IMR-90 (cell line): ENCODE results near the gene UCKL1. TPM values are rescaled to one million over a fixed set of nuclear protein-coding genes. Genes with fewer than 3 reads are reported as not detected.
A peak's percentile ranks its signal among the peaks of the same experiment; 100 is the strongest.

Source experiments
- ATAC-seq: fragments of 200-7000 bp; cut with Tn5 transposase; 2 replicates; pipeline ENCODE4 v1.9.1; 2020; ENCODE audit warnings: low read depth, mild to moderate bottlenecking, moderate library complexity
- BruUV-seq: library from RNA; stranded (reverse); fragments of 400-500 nt; replicated peaks from 2 replicates; lab custom pipeline; 2021; lab: Mats Ljungman, UMichigan
- CTCF ChIA-PET: fragments of 300-600 bp; formaldehyde crosslinking; extraction: SDS; loops from one replicate; lab custom pipeline; 2021; ENCODE audit warnings: antibody characterized with exemption; lab: Yijun Ruan, JAX
- POLR2A ChIA-PET: fragments of 300-600 bp; sonication (Branson Sonifier 250); formaldehyde crosslinking; loops from one replicate; lab custom pipeline; 2022; ENCODE audit warnings: antibody characterized with exemption; ENCODE audit not compliant: unreplicated experiment; lab: Charles Lee
- DNase-seq: peaks from one replicate; pipeline ENCODE4 v3.0.0; 2013
- H2AFZ ChIP-seq: replicated peaks from 2 replicates; pipeline ENCODE3; 2013; ENCODE audit warnings: low read length, mild to moderate bottlenecking; ENCODE audit not compliant: poor library complexity
- H2AK5ac ChIP-seq: 2 replicates; pipeline ENCODE4 v1.6.1; 2013; ENCODE audit warnings: low read depth, low read length, inconsistent platforms
- H2AK9ac ChIP-seq: replicated peaks from 2 replicates; pipeline ENCODE3; 2013; ENCODE audit warnings: mild to moderate bottlenecking, low read depth, low read length, moderate library complexity; ENCODE audit not compliant: poor library complexity
- H2BK120ac ChIP-seq: 2 replicates; pipeline ENCODE4 v1.6.1; 2013; ENCODE audit warnings: low read depth, low read length, inconsistent platforms
- H2BK15ac ChIP-seq: 3 replicates; pipeline ENCODE4 v1.6.1; 2013; ENCODE audit warnings: low read depth, low read length, inconsistent platforms
- H2BK20ac ChIP-seq: 2 replicates; pipeline ENCODE4 v1.6.1; 2013; ENCODE audit warnings: low read depth, mild to moderate bottlenecking, inconsistent platforms, low read length, moderate library complexity
- H2BK5ac ChIP-seq: 2 replicates; pipeline ENCODE4 v1.6.1; 2013; ENCODE audit warnings: mild to moderate bottlenecking, low read depth, low read length, inconsistent platforms; ENCODE audit not compliant: poor library complexity, severe bottlenecking
- H3K14ac ChIP-seq: replicated peaks from 2 replicates; pipeline ENCODE4 v1.6.1; 2013; ENCODE audit warnings: low read depth, low read length, inconsistent platforms
- H3K18ac ChIP-seq: 2 replicates; pipeline ENCODE4 v1.6.1; 2013; ENCODE audit warnings: low read depth, low read length, control low read depth
- H3K23ac ChIP-seq: 2 replicates; pipeline ENCODE4 v1.6.1; 2013; ENCODE audit warnings: low read depth, low read length, inconsistent platforms
- H3K27ac ChIP-seq: 2 replicates; pipeline ENCODE4 v1.5.1; 2013; ENCODE audit warnings: mild to moderate bottlenecking, control low read depth, low read length; ENCODE audit not compliant: insufficient read depth
- H3K27me3 ChIP-seq: 2 replicates; pipeline ENCODE4 v1.6.1; 2013; ENCODE audit warnings: low read length; ENCODE audit not compliant: control insufficient read depth, insufficient read depth
- H3K36me3 ChIP-seq: 2 replicates; pipeline ENCODE4 v1.6.1; 2013; ENCODE audit warnings: low read length, mixed read lengths; ENCODE audit not compliant: control insufficient read depth, insufficient read depth
- H3K4ac ChIP-seq: 2 replicates; pipeline ENCODE4 v1.6.1; 2013; ENCODE audit warnings: low read depth, low read length, inconsistent platforms
- H3K4me1 ChIP-seq: 2 replicates; pipeline ENCODE4 v1.6.1; 2013; ENCODE audit warnings: low read length, mixed read lengths; ENCODE audit not compliant: control insufficient read depth, insufficient read depth
- H3K4me2 ChIP-seq: 2 replicates; pipeline ENCODE4 v1.6.1; 2013; ENCODE audit warnings: low read depth, mild to moderate bottlenecking, control low read depth, low read length, moderate library complexity
- H3K4me3 ChIP-seq: 2 replicates; pipeline ENCODE4 v1.5.1; 2013; ENCODE audit warnings: low read depth, mild to moderate bottlenecking, control low read depth, low read length, moderate library complexity; ENCODE audit not compliant: insufficient read depth
- H3K56ac ChIP-seq: 2 replicates; pipeline ENCODE4 v1.6.1; 2013; ENCODE audit warnings: low read length, inconsistent platforms; ENCODE audit not compliant: insufficient read depth; ENCODE audit errors: extremely low read depth
- H3K79me1 ChIP-seq, 2 experiments: 2 replicates each; pipeline ENCODE4 v1.6.1; 2013; ENCODE audit warnings: low read length in 2 of 2, inconsistent platforms in 1 of 2, low read depth in 1 of 2
- H3K9ac ChIP-seq: 2 replicates; pipeline ENCODE4 v1.6.1; 2013; ENCODE audit warnings: low read depth, low read length, control low read depth
- H3K9me1 ChIP-seq: 2 replicates; pipeline ENCODE4 v1.6.1; 2013; ENCODE audit warnings: low read length, inconsistent platforms; ENCODE audit not compliant: insufficient read depth
- H3K9me3 ChIP-seq: 2 replicates; pipeline ENCODE4 v1.6.1; 2013; ENCODE audit warnings: low read length; ENCODE audit not compliant: control insufficient read depth, insufficient read depth
- H4K20me1 ChIP-seq: 2 replicates; pipeline ENCODE4 v1.6.1; 2013; ENCODE audit warnings: low read length, inconsistent platforms; ENCODE audit not compliant: insufficient read depth
- H4K5ac ChIP-seq: 2 replicates; pipeline ENCODE4 v1.6.1; 2013; ENCODE audit warnings: mild to moderate bottlenecking, low read depth, low read length, control low read depth
- H4K8ac ChIP-seq, 2 experiments: 2 replicates each; pipeline ENCODE4 v1.6.1; 2013; ENCODE audit warnings: low read depth in 2 of 2, low read length in 2 of 2, control low read depth in 1 of 2, inconsistent platforms in 1 of 2
- H4K91ac ChIP-seq: 2 replicates; pipeline ENCODE4 v1.6.1; 2013; ENCODE audit warnings: low read depth, low read length, inconsistent platforms; ENCODE audit not compliant: insufficient read depth
- BHLHE40 ChIP-seq: fragments of 150-350 bp; IDR thresholded peaks from 2 replicates; pipeline ENCODE4 v1.6.1; 2016; ENCODE audit warnings: mild to moderate bottlenecking, low read depth, low read length
- CEBPB ChIP-seq: IDR thresholded peaks from 2 replicates; pipeline ENCODE4 v1.6.1; 2012; ENCODE audit warnings: low read depth, low read length, improper control_type of control experiment
- CHD1 ChIP-seq: IDR thresholded peaks from 2 replicates; pipeline ENCODE4 v1.6.1; 2012; ENCODE audit warnings: low read depth, low read length, improper control_type of control experiment
- CTCF ChIP-seq: conservative IDR thresholded peaks from 2 replicates; pipeline ENCODE4 v1.5.1; 2012; ENCODE audit warnings: mild to moderate bottlenecking, low read depth, low read length, improper control_type of control experiment
- ELK1 ChIP-seq: fragments of 150-350 bp; IDR thresholded peaks from 2 replicates; pipeline ENCODE4 v1.6.1; 2016; ENCODE audit warnings: low read depth, mild to moderate bottlenecking, low read length, moderate library complexity, borderline replicate concordance
- FOS ChIP-seq: fragments of 150-350 bp; IDR thresholded peaks from 2 replicates; pipeline ENCODE4 v1.6.1; 2016; ENCODE audit warnings: low read depth, low read length
- MAFK ChIP-seq: IDR thresholded peaks from 2 replicates; pipeline ENCODE4 v1.6.1; 2012; ENCODE audit warnings: low read depth, low read length, improper control_type of control experiment
- NFE2L2 ChIP-seq: fragments of 150-350 bp; IDR thresholded peaks from 2 replicates; pipeline ENCODE4 v1.6.1; 2016; ENCODE audit warnings: low read depth, mild to moderate bottlenecking, low read length
- POLR2A ChIP-seq: IDR thresholded peaks from 2 replicates; pipeline ENCODE4 v1.6.1; 2012; ENCODE audit warnings: mild to moderate bottlenecking, low read depth, low read length
- RAD21 ChIP-seq: IDR thresholded peaks from 2 replicates; pipeline ENCODE4 v1.6.1; 2012; ENCODE audit warnings: low read length, improper control_type of control experiment
- RCOR1 ChIP-seq: IDR thresholded peaks from 2 replicates; pipeline ENCODE4 v1.6.1; 2012; ENCODE audit warnings: mild to moderate bottlenecking, low read length, improper control_type of control experiment; ENCODE audit not compliant: insufficient replicate concordance
- RFX5 ChIP-seq: IDR thresholded peaks from 2 replicates; pipeline ENCODE4 v1.8.0; 2012; ENCODE audit warnings: low read depth, mild to moderate bottlenecking, low read length, moderate library complexity
- SMC3 ChIP-seq: fragments of 150-350 bp; IDR thresholded peaks from 2 replicates; pipeline ENCODE4 v1.6.1; 2016; ENCODE audit warnings: low read depth, mild to moderate bottlenecking, antibody characterized with exemption, low read length, moderate library complexity
- WGBS, 2 experiments: methylation state at CpG; one replicate each; pipeline versions ENCODE4 v1.1.5 to v1.1.7; 2013; ENCODE audit warnings: missing lambda C conversion rate in 2 of 2; ENCODE audit not compliant: insufficient read length in 1 of 2; ENCODE audit errors: extremely low coverage in 2 of 2; 5-methylcytosine and 5-hydroxymethylcytosine counted together
- dilution Hi-C: fragments of 300-500 bp; cut with HindIII; formaldehyde crosslinking; loops from one replicate; pipeline ENCODE4 v1.14.3; 2018; ENCODE audit warnings: low sequenced_read_pairs; ENCODE audit not compliant: unreplicated experiment
- in situ Hi-C: fragments of 300-500 bp; cut with MboI; formaldehyde crosslinking; loops from 3 replicates; pipeline ENCODE4 v1.14.3; 2019; ENCODE audit warnings: low sequenced_read_pairs, inconsistent platforms, mixed read lengths
- intact Hi-C: fragments of 100-400 bp; cut with micrococcal nuclease; formaldehyde crosslinking; loops from 2 replicates; pipeline ENCODE4 v1.10.0; 2022
- polyA plus RNA-seq, 3 experiments: library from polyadenylated mRNA; depleted of rRNA; stranded (reverse); fragments of >200 nt; gene quantifications; 2 replicates each; pipeline ENCODE4 v1.2.3, GENCODE V29; 2012; ENCODE audit warnings: low replicate concordance in 1 of 3
- total RNA-seq: library from RNA; depleted of rRNA; stranded (reverse); fragments of >200 nt; gene quantifications from 2 replicates; pipeline ENCODE4 v1.2.3, GENCODE V29; 2012

UCKL1 gene
- total and polyA plus RNA-seq, 2 of the 4 experiments (the other 2 are of a cell fraction): 16.7 to 54.7 TPM

GRCh38 chr20:63944078-63944941 is 11.9 kb downstream of the UCKL1 start:
- H2BK120ac ChIP-seq: no peak overlapping the region
- no peak overlapping the region for H3K4me3 ChIP-seq
- WGBS, 2 experiments: 95% methylated on average over 29 of the region's 35 CpGs; no CpG with 5 or more reads in 1 of the 2 experiments
- H3K36me3 ChIP-seq: peaks cover 49% of the 10 kb centered on the region
- in situ Hi-C loops: no loop called here
- H4K5ac ChIP-seq: no peak overlapping the region
- dilution Hi-C loops: no loop called here
- POLR2A ChIA-PET: no interaction called here
- H3K4me1 ChIP-seq: peaks cover 7% of the 10 kb centered on the region
- H3K9ac ChIP-seq: no peak overlapping the region
- no peak for TF ChIP-seq ELK1
- TF ChIP-seq CEBPB: no peak
- TF ChIP-seq SMC3: no peak
- no peak for TF ChIP-seq NFE2L2
- no peak for TF ChIP-seq RFX5
- no peak for TF ChIP-seq POLR2A
- no peak for TF ChIP-seq RCOR1
- TF ChIP-seq BHLHE40: no peak
- TF ChIP-seq CTCF: no peak
- no peak for TF ChIP-seq FOS
- TF ChIP-seq RAD21: no peak
- TF ChIP-seq MAFK: no peak
- no peak for TF ChIP-seq CHD1
- no TSS peak for BruUV-seq
- no peak overlapping the region for H2AK5ac ChIP-seq
- H2AFZ ChIP-seq: no peak overlapping the region
- no peak overlapping the region for H3K18ac ChIP-seq
- peak overlapping the region; percentile 10 for H2AK9ac ChIP-seq
- H3K56ac ChIP-seq: no peak overlapping the region
- H2BK20ac ChIP-seq: no peak overlapping the region
- H3K9me3 ChIP-seq: no peaks in the 10 kb centered on the region
- no peak for ATAC-seq
- H2BK15ac ChIP-seq: no peak overlapping the region
- H3K14ac ChIP-seq: no peak overlapping the region
- no peak overlapping the region for H3K23ac ChIP-seq
- peaks cover 17 to 81% of the 10 kb centered on the region in 2 experiments for H3K79me1 ChIP-seq
- H4K91ac ChIP-seq: no peak overlapping the region
- H3K9me1 ChIP-seq: peaks cover 13% of the 10 kb centered on the region
- no peak overlapping the region for H3K4ac ChIP-seq
- H3K4me2 ChIP-seq: no peak overlapping the region
- H4K8ac ChIP-seq: no peak overlapping the region
- H4K20me1 ChIP-seq: peaks cover 94% of the 10 kb centered on the region
- no peak overlapping the region for H2BK5ac ChIP-seq
- DNase-seq: no peak
- CTCF ChIA-PET: no interaction called here
- H3K27me3 ChIP-seq: no peaks in the 10 kb centered on the region
- intact Hi-C loops: no loop called here
- no peak overlapping the region for H3K27ac ChIP-seq
